Thyroid gland (tissue), 4 donors: ENCODE measurements around the gene DNAI1. TPM values are rescaled to one million over a fixed set of nuclear protein-coding genes. Genes with fewer than 3 reads are reported as not detected.
A peak's percentile ranks its signal among the peaks of the same experiment; 100 is the strongest.

Experiments
- DNase-seq, 2 donors: peaks; one replicate each; pipeline ENCODE4 v3.0.0-alpha.2; 2019
- H3K27ac ChIP-seq, 3 donors: fragments of 200-600 bp; sonication (generic); 1 replicate in 2 of 3; 2 replicates in 1 of 3; pipeline ENCODE4 v1.5.1; 2016 to 2019; ENCODE audit warnings: mild to moderate bottlenecking in 1 of 3, moderate library complexity in 1 of 3
- H3K27me3 ChIP-seq: fragments of 200-600 bp; sonication (generic); one replicate; pipeline ENCODE4 v1.5.1; 2019
- H3K36me3 ChIP-seq, 2 donors: fragments of 200-600 bp; sonication (generic); one replicate each; pipeline ENCODE4 v1.5.1; 2016 to 2019
- H3K4me1 ChIP-seq, 2 donors: fragments of 200-600 bp; sonication (generic); one replicate each; pipeline ENCODE4 v1.5.1; 2017 to 2019
- H3K4me3 ChIP-seq, 3 donors: fragments of 200-600 bp; sonication (generic); replicated peaks in 1 of 3; 1 replicate in 2 of 3; 2 replicates in 1 of 3; pipeline ENCODE4 v1.5.1; 2016; ENCODE audit warnings: mild to moderate bottlenecking in 1 of 3
- H3K9me3 ChIP-seq: fragments of 200-600 bp; sonication (generic); one replicate; pipeline ENCODE4 v1.5.1; 2017
- POLR2A ChIP-seq, 2 donors: fragments of 450-650 bp; IDR thresholded peaks; one replicate each; pipeline ENCODE4 v1.6.1; 2017; ENCODE audit warnings: antibody characterized with exemption in 2 of 2, mild to moderate bottlenecking in 2 of 2, moderate library complexity in 1 of 2
- WGBS, 2 donors: methylation state at CpG; one replicate each; pipeline ENCODE4 v1.1.5; 2017; 5-methylcytosine and 5-hydroxymethylcytosine counted together
- intact Hi-C: fragments of 100-400 bp; cut with DNase I; formaldehyde crosslinking; loops from one replicate; pipeline ENCODE4 v1.15.1; 2023
- total RNA-seq, 4 donors: library from RNA; depleted of rRNA; stranded (reverse); fragments of >200 nt; gene quantifications; one replicate each; pipeline ENCODE4 v1.2.3, GENCODE V29; 2016
- TF ChIP-seq, protein P1 (sequence below), 6 experiments: fragments of 200-600 bp in 3 of 6; fragments of 450-650 bp in 3 of 6; sonication (generic) in 3 of 6; IDR thresholded peaks; one replicate each; pipeline ENCODE4 v1.5.1; 2016 to 2019; ENCODE audit warnings: antibody characterized with exemption in 6 of 6, mild to moderate bottlenecking in 2 of 6, inconsistent platforms in 1 of 6, moderate library complexity in 1 of 6

The DNAI1 gene
- total RNA-seq, 4 donors from 2014 or later, result 0.81 to 0.89 TPM; not detected in 2

- Histone ChIP-seq H3K27me3 (no peaks in the 10 kb centered on the region), H3K4me3 (no peak overlapping the region), H3K9me3 (no peaks in the 10 kb centered on the region), H3K27ac (no peak overlapping the region), H3K4me1 (no peaks in the 10 kb centered on the region), H3K36me3 (no peaks in the 10 kb centered on the region)
- TF ChIP-seq POLR2A (IDR thresholded peaks at IDR 0.05), result no peak
- TF ChIP-seq, protein P1, sequence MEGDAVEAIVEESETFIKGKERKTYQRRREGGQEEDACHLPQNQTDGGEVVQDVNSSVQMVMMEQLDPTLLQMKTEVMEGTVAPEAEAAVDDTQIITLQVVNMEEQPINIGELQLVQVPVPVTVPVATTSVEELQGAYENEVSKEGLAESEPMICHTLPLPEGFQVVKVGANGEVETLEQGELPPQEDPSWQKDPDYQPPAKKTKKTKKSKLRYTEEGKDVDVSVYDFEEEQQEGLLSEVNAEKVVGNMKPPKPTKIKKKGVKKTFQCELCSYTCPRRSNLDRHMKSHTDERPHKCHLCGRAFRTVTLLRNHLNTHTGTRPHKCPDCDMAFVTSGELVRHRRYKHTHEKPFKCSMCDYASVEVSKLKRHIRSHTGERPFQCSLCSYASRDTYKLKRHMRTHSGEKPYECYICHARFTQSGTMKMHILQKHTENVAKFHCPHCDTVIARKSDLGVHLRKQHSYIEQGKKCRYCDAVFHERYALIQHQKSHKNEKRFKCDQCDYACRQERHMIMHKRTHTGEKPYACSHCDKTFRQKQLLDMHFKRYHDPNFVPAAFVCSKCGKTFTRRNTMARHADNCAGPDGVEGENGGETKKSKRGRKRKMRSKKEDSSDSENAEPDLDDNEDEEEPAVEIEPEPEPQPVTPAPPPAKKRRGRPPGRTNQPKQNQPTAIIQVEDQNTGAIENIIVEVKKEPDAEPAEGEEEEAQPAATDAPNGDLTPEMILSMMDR (IDR thresholded peaks at IDR 0.05), result no peak
- DNase-seq, result peak in 1 of 2 donors; percentile 5
- intact Hi-C loops, result no loop called here
- WGBS, 2 donors, result 80 to 87% methylated on average over 2 to 13 of the region's 13 CpGs
These were observed 94.0 kb downstream of the DNAI1 start for GRCh38 chr9:34552606-34552981.

- Histone ChIP-seq H3K27ac (no peak overlapping the region), H3K36me3 (no peaks in the 10 kb centered on the region), H3K4me3 (no peak overlapping the region), H3K27me3 (no peaks in the 10 kb centered on the region), H3K4me1 (no peaks in the 10 kb centered on the region), H3K9me3 (no peaks in the 10 kb centered on the region)
- DNase-seq, result no peak
- TF ChIP-seq POLR2A (IDR thresholded peaks at IDR 0.05), result no peak
- TF ChIP-seq, protein P1 (IDR thresholded peaks at IDR 0.05), result no peak
- intact Hi-C loops, result no loop called here
- WGBS, 2 donors, result 95% methylated on average over 2 of the region's 2 CpGs; no CpG with 5 or more reads in 1 of the 2 donors
These were observed 94.4 kb downstream of the DNAI1 start for GRCh38 chr9:34552986-34553385.

DNA sequence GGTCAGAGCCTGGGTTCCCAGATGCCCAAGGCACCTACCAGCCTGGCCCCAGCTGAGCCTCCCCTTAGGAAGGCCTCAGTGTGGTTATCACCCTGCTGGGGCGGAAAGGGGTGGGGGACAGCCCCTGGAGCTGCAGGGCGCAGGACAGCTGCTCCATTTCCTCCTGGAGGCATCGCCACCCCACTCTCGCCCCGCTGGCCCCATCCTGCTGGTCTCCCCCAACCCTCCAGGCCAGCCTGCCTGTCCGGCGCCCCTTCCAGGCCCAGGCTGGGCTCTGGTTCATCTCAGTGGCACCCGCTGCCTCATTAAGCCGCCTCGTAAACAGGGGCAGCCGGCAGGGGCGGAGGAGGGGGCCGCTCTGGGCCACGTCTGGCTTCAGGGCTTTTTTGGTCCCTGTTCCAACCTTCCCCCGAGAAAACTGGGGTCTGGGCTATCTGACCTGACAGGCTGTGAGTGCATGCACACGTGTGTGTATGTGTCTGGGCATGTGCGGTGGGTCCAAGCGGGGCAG, 95.0 kb downstream of the DNAI1 start:
- Histone ChIP-seq H3K36me3 (no peaks in the 10 kb centered on the region), H3K4me1 (no peaks in the 10 kb centered on the region), H3K9me3 (no peaks in the 10 kb centered on the region), H3K27me3 (no peaks in the 10 kb centered on the region), H3K4me3 (no peak overlapping the region), H3K27ac (no peak overlapping the region)
- intact Hi-C loops, result no loop called here
- TF ChIP-seq POLR2A (IDR thresholded peaks at IDR 0.05), result no peak
- TF ChIP-seq, protein P1 (IDR thresholded peaks at IDR 0.05), result no peak
- WGBS, 2 donors, result 74 to 97% methylated on average over 6 to 7 of the region's 18 CpGs
- DNase-seq, result peak in 1 of 2 donors; percentile 0

DNA sequence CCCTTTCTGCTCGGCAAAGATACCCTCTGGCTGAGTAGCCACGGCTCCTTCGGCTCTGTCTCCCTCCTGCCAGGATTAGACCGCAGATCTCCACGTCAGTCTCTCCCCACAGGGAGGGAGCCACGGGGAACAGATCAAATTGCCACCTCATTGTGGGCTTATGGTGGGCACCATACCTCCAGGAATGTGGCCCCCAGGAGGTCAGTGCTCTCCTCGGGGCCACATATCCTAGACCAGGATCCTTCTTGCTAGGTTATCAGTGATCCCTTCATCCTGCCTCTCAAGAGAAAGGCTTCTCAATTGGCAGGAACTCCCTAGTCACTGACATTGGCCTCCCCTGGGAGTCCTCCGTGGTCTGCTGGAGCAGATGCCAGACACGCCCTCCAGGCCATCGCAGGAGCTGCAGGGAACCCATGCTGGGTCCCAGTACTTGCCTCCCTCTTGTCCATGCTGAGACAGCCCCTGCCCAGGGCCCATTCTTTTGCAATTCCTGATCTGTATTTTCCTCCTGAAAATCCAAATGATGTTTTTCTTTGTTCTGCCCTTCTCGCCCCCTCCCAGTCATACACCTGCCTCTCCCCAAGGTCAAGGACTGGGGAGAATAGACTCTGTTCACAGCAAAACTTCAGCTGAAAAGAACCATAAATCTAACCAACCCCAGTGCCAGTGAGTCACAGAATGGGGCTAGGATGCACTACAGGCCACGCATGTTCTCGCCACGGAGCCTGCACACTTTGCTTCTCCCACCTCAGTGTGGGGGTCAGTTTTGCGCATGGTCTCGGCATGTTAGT, 95.8 kb downstream of the DNAI1 start:
- Histone ChIP-seq H3K27ac (no peak overlapping the region), H3K27me3 (no peaks in the 10 kb centered on the region), H3K36me3 (no peaks in the 10 kb centered on the region), H3K9me3 (no peaks in the 10 kb centered on the region), H3K4me3 (no peak overlapping the region), H3K4me1 (no peaks in the 10 kb centered on the region)
- intact Hi-C loops, result no loop called here
- TF ChIP-seq, protein P1 (IDR thresholded peaks at IDR 0.05), result no peak
- TF ChIP-seq POLR2A (IDR thresholded peaks at IDR 0.05), result no peak
- peak in 1 of 2 donors; percentile 1 for DNase-seq
- WGBS, 2 donors, result 68 to 77% methylated on average over 11 to 14 of the region's 16 CpGs

DNA sequence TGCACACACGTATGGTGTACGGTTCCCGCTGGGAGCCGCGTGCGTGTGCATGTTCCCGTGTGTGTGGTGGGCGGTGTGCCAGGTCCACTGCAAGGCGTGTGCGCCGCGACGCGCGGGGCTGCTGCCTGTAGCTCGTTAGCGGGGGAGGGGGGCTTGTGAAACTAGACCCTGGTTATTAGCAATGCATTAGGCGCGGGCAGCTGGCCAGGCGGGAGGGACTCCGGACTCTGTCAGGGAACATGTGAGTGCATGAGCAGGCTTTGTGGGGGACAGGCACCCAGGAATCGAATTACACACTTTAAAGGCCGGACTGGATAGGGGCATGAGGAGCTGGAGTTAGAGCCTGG, 96.4 kb downstream of the DNAI1 start:
- Histone ChIP-seq H3K4me3 (no peak overlapping the region), H3K27ac (no peak overlapping the region), H3K9me3 (no peaks in the 10 kb centered on the region), H3K36me3 (no peaks in the 10 kb centered on the region), H3K4me1 (peaks cover 0 to 4% of the 10 kb centered on the region in 2 donors), H3K27me3 (no peaks in the 10 kb centered on the region)
- no peak for DNase-seq
- no peak for TF ChIP-seq POLR2A (IDR thresholded peaks at IDR 0.05)
- TF ChIP-seq, protein P1 (IDR thresholded peaks at IDR 0.05), result no peak
- 62 to 73% methylated on average over 14 to 18 of the region's 23 CpGs for WGBS, 2 donors
- intact Hi-C loops, result no loop called here
